Measurements from ENCODE around the gene NOTUM.
"Not testable (repeated sequence)": the region's sequence is repeated elsewhere in the genome, so short reads cannot be mapped to it uniquely, and the experiment has no call there.

NOTUM gene

GRCh38 chr17:81955058-81955681, 5.8 kb downstream of the NOTUM start:
- H3K4me3 ChIP-seq (ENCODE audit: low read depth, low read length) = no peak overlapping the region
- no peak for TF ChIP-seq CTCF (IDR thresholded peaks at IDR 0.05; ENCODE audit: insufficient read depth, low read depth, low read length, missing control alignments)
- no peak for DNase-seq (ENCODE audit: low read depth)

GRCh38 chr17:81954131-81955057, 6.6 kb downstream of the NOTUM start:
- no peak for DNase-seq (ENCODE audit: low read depth)
- H3K4me3 ChIP-seq (ENCODE audit: low read depth, low read length) = no peak overlapping the region
- TF ChIP-seq CTCF (IDR thresholded peaks at IDR 0.05; ENCODE audit: insufficient read depth, low read depth, low read length, missing control alignments) = no peak

GRCh38 chr17:81953443-81953842, 7.5 kb downstream of the NOTUM start:
- H3K4me3 ChIP-seq (ENCODE audit: low read depth, low read length) = not testable (repeated sequence)
- peak; percentile 29 for DNase-seq (ENCODE audit: low read depth)
- TF ChIP-seq CTCF (IDR thresholded peaks at IDR 0.05; ENCODE audit: insufficient read depth, low read depth, low read length, missing control alignments) = peak; percentile 12

- H3K4me3 ChIP-seq (ENCODE audit: low read depth, low read length) = no peak overlapping the region
- TF ChIP-seq CTCF (IDR thresholded peaks at IDR 0.05; ENCODE audit: insufficient read depth, low read depth, low read length, missing control alignments) = no peak
- DNase-seq (ENCODE audit: low read depth) = no peak
These were observed 8.2 kb downstream of the NOTUM start for GRCh38 chr17:81952792-81953228.

- no peak overlapping the region for H3K4me3 ChIP-seq (ENCODE audit: low read depth, low read length)
- no peak for TF ChIP-seq CTCF (IDR thresholded peaks at IDR 0.05; ENCODE audit: insufficient read depth, low read depth, low read length, missing control alignments)
- DNase-seq (ENCODE audit: low read depth) = no peak
These were observed 9.0 kb downstream of the NOTUM start for GRCh38 chr17:81951785-81952684.

- TF ChIP-seq CTCF (IDR thresholded peaks at IDR 0.05; ENCODE audit: insufficient read depth, low read depth, low read length, missing control alignments) = no peak
- H3K4me3 ChIP-seq (ENCODE audit: low read depth, low read length) = no peak overlapping the region
- DNase-seq (ENCODE audit: low read depth) = no peak
These were observed 10.5 kb downstream of the NOTUM start for GRCh38 chr17:81950501-81950900.
